Dermis blood vessel endothelial cell (primary cell): Measurements from ENCODE around the gene BHLHE23. TPM values are rescaled to one million over a fixed set of nuclear protein-coding genes. Genes with fewer than 3 reads are reported as not detected.

Experiments
- DNase-seq: peaks from one replicate; pipeline ENCODE4 v3.0.0; 2010
- total RNA-seq: library from RNA; depleted of rRNA; stranded (reverse); fragments of >200 nt; gene quantifications from 2 replicates; pipeline ENCODE4 v1.2.3, GENCODE V29; 2014

BHLHE23 gene
- total RNA-seq, 1 donor from 2014 or later, result not detected

DNA sequence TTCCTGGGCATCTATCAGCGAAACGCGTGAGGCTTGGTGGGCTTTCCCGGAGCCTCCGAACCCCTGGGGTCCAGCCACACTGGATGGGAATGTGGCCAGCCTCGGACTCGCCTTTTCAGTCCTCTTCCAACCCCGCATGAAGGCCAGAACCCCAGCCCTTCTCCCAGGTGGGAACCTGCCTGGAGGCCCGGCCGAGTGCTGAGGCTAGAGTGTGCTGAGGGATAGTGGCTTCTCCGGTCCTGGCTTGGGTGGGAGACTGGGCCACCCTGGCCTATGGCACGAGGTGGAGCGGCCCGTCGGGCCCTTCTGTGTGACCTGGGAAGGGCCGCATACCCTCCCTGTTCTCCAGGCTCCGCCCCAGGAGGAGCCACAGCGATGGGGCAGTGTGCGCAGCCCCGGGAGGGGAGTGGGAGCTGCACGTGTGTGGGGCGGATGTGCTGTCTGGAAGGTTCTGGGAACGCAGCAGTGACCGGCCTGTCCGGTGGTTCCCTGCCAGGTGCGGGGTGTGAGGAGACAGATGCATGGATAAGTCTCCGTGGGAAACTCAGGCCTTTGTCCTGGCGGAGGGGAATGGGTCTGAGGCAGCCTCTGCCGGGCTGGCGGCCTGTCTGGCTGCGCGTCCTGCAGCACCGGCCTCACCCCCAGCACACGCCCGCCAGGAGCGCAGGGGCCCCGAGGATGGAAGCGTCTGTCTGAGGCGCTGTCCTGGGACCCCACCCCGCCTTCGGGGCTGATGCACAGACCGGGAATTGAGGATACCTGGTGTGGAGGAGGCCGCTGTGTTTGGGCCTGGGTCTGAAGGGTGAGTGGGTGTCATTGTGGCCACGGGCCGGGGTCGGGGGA, 1.1 kb upstream of the BHLHE23 start:
- DNase-seq, result peak; percentile 11

DNA sequence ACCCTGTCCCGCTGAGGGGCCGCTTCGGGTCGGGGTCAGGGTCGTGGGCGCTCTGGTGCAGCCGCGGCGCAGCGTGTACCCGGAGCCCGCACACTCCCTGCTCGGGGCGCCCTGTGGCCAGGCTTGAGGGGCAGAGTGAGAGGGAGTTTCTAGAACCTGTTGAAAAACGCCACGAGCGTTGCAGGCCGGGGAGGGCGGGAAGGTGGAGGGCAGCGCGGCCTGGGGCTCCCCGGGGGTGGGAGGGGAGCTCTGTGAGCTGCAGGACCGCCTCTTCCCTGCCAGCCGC, 539 bp upstream of the BHLHE23 start:
- no peak for DNase-seq

GRCh38 chr20:63005862-63006539, 763 bp downstream of the BHLHE23 start:
- peak; percentile 27 for DNase-seq

DNA sequence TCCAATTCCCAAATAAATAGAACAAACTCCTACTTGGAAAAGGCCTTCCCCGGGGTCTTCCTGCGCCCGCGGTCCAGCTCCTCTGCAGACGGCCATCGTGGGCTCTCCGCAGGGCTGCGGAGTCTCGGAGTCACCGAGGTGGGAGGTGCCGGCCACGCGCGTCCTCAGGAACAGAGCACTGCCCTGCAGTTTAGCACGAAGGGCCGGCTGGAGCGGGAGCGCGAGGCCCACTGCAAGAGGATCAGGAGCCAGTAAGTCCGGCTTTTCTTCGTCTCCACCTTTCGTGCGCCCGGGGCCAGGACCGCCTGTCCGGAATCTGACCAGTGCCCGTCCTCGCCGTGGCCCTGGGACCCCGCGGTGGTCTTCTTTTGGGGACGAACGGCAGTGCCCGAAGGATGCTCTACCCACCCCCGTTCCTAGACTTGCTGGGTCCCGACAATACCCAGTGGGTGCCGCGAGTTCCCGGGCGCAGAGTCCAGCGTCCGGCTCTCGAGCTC, 1.4 kb downstream of the BHLHE23 start:
- no peak for DNase-seq

- DNase-seq, result no peak
These were observed 2.0 kb downstream of the BHLHE23 start for GRCh38 chr20:63004607-63005364.

- no peak for DNase-seq
These were observed 3.2 kb downstream of the BHLHE23 start for GRCh38 chr20:63003546-63003945.

GRCh38 chr20:63002511-63002910, 4.3 kb downstream of the BHLHE23 start:
- peak; percentile 37 for DNase-seq

- no peak for DNase-seq
These were observed 5.8 kb downstream of the BHLHE23 start for GRCh38 chr20:63000958-63001357.

DNA sequence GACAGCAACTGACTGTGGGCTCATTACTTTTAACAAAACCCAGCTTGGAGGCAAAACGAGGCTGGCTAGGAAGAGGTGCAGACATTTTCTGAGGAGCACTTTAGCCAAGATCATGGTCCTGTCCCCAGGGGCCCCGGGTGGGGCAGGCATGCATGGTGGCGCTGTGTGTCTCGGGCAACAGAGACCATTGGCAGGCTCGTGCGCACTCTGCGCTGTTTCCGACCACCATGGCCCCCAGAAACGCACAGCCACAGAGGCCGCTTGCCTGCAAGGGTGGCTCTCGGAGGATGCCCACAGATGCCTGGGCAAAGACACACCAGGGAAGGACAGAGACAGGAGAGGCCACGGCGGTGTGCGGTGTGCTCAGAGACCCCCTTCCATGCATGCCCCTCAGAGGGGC, 6.7 kb downstream of the BHLHE23 start:
- DNase-seq, result no peak

DNA sequence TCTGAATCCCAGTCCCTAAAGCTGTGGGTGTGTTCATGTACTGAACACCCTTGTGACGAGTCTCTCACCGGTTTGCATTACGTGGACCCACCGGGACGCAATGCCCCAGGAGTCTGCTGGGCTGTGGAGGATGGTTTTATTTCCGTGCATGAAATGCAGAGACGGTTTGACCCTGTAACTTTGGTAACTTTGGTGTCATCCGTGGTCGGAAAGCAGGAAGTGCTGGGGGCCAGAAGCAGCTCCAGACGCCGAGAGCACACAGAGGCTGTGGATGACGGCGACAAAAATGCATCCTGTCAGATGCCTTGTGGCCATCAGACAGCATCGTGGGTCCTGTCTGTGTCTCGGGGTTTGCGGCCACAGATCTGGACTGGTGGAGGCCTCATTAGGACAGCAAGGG, 7.2 kb downstream of the BHLHE23 start:
- DNase-seq, result no peak

GRCh38 chr20:62998449-62998848, 8.3 kb downstream of the BHLHE23 start:
- no peak for DNase-seq

DNA sequence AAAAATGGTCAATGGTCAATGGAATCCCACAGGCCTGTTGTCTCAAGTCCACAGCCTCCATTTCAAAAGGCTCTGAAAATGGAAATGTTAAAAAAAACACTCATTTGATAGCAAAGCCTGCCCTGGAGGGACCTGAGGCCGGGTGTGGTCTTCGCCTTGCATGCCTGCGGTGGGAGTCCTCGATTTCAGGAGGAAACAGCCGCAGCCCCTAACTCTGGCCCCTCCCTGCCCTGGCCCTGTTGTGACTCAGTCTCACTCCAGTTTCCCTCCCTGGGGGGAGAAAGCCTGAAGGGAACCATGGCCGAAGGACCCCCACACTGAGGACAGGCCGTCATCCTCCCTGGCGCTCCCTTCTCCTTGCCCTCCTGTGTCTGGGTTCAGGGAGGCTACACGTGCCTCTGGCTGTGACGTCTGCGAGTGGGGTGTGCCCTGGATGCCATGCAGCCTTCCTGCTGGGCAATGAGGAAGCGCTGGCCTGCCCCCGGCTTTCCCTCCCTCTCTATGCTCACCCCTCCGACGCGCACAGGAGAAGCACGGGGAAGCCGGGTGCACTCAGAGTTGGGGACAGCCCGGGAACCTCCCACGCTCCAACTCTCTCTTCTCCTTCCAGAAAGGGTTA, 9.2 kb downstream of the BHLHE23 start:
- no peak for DNase-seq

GRCh38 chr20:62996596-62996982, 10.2 kb downstream of the BHLHE23 start:
- no peak for DNase-seq

DNA sequence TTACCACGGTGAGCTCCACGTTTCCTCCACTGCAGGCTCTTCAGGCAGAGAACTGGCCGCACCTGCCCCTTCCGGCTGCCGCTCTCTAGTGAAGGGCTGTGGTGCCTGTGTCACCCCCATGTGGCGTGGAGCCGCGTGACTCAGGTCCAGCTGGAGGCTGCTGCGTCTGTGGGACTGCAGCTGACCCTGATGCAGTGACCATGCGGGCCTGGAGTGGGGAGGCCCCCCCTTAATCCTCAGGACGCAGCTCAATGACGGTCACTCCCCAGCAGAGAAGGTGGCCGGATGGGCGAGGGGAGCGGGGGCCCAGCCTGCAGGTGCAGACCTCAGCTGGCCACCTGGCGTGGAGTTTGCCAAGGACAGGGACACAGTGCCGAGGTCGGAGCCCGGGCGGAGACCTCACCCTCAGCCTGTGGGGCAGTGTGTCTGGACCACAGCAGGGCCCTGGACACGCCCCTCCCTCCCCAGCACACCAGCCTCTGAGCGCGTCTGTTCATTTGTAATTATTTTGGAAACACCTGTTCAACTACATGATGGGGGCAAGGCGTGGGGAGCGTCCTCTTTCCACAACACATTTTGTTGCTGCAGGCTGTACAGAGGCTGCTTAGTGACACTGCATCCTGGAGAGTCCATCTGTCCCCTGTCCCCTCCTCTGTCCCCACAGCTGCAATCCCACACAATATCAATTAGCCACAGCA, 10.7 kb downstream of the BHLHE23 start:
- no peak for DNase-seq

GRCh38 chr20:62995481-62995880, 11.3 kb downstream of the BHLHE23 start:
- DNase-seq, result no peak

- DNase-seq, result no peak
These were observed 11.9 kb downstream of the BHLHE23 start for GRCh38 chr20:62994869-62995281.

- DNase-seq, result no peak
These were observed 12.8 kb downstream of the BHLHE23 start for GRCh38 chr20:62993856-62994494.

- no peak for DNase-seq
These were observed 14.9 kb downstream of the BHLHE23 start for GRCh38 chr20:62991863-62992262.

- DNase-seq, result no peak
These were observed 15.5 kb downstream of the BHLHE23 start for GRCh38 chr20:62991196-62991807.

DNA sequence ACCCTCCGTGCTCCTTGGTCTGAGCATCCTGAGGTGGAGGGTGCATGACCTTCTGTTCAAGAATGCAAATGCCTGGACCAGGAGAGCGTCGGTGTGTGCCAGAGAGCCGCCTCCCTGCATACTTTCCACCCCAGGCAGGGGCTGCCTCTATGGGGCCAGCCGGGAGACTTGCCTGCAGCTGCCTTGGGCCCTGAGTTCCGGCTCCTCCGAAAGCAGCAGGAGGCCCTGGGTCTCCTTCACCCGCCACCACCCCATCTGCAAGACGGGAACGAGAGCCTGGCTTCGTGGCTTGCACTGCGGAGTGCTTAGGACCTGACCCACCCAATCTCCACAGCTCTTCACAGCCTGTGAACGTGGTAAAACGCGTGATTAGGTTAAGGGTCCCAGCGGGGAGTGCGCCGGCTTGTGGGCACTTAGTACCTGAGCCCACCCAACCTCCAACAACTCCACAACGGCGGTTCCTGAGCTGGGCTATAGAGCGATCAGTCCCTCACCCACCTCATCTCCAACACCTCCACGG, 16.4 kb downstream of the BHLHE23 start:
- DNase-seq, result no peak

GRCh38 chr20:62989201-62989601, 17.6 kb downstream of the BHLHE23 start:
- DNase-seq, result no peak
